Endothelial cell (in vitro differentiated cells): ENCODE measurements around the gene ZNF511. TPM values are rescaled to one million over a fixed set of nuclear protein-coding genes. Genes with fewer than 3 reads are reported as not detected.

Source experiments
- DNase-seq: peaks from one replicate; pipeline ENCODE4 v3.0.0; 2021; ENCODE audit warnings: low spot score
- H3K27ac Mint-ChIP-seq: one replicate; pipeline ENCODE4 v1.8.0; 2021; ENCODE audit warnings: mixed read lengths, inconsistent platforms; ENCODE audit not compliant: unreplicated experiment
- H3K27me3 Mint-ChIP-seq: one replicate; pipeline ENCODE4 v1.8.0; 2021; ENCODE audit warnings: mild to moderate bottlenecking, moderate library complexity, mixed read lengths, inconsistent platforms; ENCODE audit not compliant: unreplicated experiment
- H3K36me3 Mint-ChIP-seq: one replicate; pipeline ENCODE4 v1.8.0; 2021; ENCODE audit warnings: mild to moderate bottlenecking, low read depth, mixed read lengths, inconsistent platforms; ENCODE audit not compliant: unreplicated experiment
- H3K4me1 Mint-ChIP-seq: one replicate; pipeline ENCODE4 v1.8.0; 2021; ENCODE audit warnings: mild to moderate bottlenecking, mixed read lengths, inconsistent platforms; ENCODE audit not compliant: unreplicated experiment
- H3K4me3 Mint-ChIP-seq: one replicate; pipeline ENCODE4 v1.8.0; 2021; ENCODE audit warnings: mild to moderate bottlenecking, mixed read lengths, inconsistent platforms; ENCODE audit not compliant: unreplicated experiment
- H3K9me3 Mint-ChIP-seq: one replicate; pipeline ENCODE4 v1.8.0; 2021; ENCODE audit warnings: mixed read lengths, inconsistent platforms; ENCODE audit not compliant: unreplicated experiment
- total RNA-seq: library from RNA; stranded (reverse); fragmentation: NEBNext Ultra II Directional; extraction: Animal tissue kit (Norgen Biotek cat#: 25700); gene quantifications from one replicate; pipeline ENCODE4 v1.2.1, GENCODE V29; 2021; ENCODE audit not compliant: unreplicated experiment
- TF ChIP-seq, protein P1 (sequence below): fragments of 200-600 bp; sonication (generic); IDR thresholded peaks from one replicate; pipeline ENCODE4 v1.5.0; 2021; ENCODE audit warnings: antibody characterized with exemption; ENCODE audit not compliant: unreplicated experiment

Gene ZNF511
- total RNA-seq, 1 donor from 2014 or later = 18.6 TPM

DNA sequence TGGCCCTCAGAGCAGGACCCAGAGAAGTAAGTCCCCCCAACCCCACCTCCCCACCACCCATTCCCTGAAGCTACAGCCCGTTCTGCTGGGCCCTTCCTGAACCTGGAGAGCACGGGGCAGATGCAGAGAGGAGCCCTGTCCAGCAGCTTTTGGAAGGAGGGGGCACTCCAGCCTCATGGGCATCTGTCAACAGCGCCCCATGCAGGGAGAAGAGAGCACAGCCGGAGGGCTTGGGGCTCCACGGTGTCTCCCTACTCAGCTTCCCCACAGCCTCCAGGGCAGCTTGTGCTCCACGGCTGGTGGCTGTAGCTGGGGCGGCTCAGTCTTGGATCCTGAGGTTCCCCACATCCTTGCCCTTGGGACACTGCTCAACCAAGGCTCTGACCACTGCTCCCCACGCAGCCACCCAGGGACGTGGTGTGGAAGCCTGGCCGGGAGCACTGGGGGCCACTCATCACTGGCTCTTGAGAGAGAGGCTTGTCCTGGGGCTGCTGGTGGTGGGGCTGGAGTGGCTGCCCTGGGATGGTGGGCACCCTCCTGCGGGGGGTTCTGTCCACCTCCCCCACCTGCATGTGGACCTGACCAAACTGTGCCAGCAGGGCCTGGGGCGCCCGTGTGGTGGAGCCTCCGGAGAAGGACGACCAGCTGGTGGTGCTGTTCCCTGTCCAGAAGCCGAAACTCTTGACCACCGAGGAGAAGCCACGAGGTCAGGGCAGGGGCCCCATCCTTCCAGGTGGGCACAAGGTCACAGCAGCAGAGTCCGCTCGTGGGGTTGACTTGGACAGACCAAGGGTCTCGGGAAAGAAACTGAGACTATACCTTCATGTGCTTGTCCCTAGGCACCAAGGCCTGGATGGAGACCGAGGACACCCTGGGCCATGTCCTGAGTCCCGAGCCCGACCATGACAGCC, 42.9 kb downstream of the ZNF511 start:
- no peaks in the 10 kb centered on the region for H3K36me3 Mint-ChIP-seq
- no peak overlapping the region for H3K4me3 Mint-ChIP-seq
- H3K9me3 Mint-ChIP-seq = no peaks in the 10 kb centered on the region
- TF ChIP-seq, protein P1, sequence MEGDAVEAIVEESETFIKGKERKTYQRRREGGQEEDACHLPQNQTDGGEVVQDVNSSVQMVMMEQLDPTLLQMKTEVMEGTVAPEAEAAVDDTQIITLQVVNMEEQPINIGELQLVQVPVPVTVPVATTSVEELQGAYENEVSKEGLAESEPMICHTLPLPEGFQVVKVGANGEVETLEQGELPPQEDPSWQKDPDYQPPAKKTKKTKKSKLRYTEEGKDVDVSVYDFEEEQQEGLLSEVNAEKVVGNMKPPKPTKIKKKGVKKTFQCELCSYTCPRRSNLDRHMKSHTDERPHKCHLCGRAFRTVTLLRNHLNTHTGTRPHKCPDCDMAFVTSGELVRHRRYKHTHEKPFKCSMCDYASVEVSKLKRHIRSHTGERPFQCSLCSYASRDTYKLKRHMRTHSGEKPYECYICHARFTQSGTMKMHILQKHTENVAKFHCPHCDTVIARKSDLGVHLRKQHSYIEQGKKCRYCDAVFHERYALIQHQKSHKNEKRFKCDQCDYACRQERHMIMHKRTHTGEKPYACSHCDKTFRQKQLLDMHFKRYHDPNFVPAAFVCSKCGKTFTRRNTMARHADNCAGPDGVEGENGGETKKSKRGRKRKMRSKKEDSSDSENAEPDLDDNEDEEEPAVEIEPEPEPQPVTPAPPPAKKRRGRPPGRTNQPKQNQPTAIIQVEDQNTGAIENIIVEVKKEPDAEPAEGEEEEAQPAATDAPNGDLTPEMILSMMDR = no peak
- H3K4me1 Mint-ChIP-seq = no peaks in the 10 kb centered on the region
- peaks cover 7% of the 10 kb centered on the region for H3K27me3 Mint-ChIP-seq
- DNase-seq = no peak
- H3K27ac Mint-ChIP-seq = no peak overlapping the region

DNA sequence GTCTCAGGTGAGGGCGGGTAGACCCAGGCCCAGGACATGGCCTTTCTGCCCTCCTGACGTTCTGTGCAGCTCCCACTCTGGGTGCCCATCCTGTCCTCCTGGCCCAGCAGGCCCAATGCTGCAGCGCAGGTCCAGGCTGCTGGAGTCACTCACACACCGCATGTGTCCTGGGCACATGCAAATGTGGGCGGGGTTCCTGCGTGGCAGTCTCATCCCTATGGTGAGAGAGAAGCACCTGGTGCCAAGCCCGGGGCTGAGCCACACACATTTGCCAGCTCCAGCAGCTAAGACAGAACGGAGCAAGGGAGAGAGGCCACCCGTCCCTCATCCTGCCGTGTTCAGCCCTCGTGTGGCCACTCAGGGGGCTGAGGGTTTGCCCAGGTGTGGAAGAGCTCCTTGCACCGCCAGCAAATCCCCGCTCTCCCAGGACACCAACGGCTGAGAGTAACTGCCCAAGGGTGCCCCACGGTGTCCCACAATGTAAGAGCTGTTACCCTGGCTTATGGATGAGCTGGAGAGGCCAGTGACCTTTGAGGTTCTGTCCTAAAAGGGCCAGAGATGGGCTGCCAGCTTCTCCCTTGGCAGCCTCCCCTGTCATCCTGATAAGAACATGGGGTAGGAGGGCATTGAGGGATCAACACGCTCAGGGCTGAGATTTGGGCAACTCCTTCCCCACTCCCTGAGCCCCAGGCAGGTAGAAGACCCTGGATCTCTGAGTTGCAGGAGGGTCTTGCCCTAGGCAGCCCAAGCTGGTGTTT, 44.7 kb downstream of the ZNF511 start:
- Mint-ChIP-seq H3K9me3 (no peaks in the 10 kb centered on the region), H3K36me3 (no peaks in the 10 kb centered on the region), H3K4me3 (no peak overlapping the region), H3K27me3 (peaks cover 7% of the 10 kb centered on the region), H3K27ac (no peak overlapping the region), H3K4me1 (no peaks in the 10 kb centered on the region)
- TF ChIP-seq, protein P1 = no peak
- no peak for DNase-seq

DNA sequence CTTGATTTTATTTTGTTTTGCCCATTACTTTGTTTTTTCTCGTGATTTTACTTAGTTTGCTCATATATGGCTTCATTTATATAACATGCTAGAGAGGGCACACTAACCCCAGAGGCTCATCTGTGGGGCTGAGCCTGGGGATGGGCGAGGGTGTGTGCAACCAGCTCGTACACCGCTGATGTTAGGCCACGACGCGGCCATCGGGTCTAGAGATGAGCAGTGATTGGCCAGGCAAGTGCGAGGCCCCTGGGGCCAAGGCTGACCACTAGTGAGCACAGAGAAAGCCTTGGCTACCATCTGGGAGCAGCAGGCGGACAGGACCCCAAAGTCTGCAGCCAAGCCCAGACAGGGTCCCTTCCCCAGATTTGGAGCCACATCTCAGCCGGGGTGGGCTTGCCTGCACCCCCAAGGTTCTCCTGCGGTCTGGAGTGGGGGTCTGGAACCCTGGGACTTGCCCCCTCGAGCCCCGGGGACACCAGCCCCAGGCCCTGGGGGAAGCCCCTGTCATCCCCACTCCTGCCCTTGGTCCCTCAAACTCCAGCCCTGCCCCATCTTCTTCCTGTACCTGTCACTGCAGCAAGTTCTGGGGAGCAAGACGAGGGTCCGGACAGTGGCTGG, 45.4 kb downstream of the ZNF511 start:
- Mint-ChIP-seq H3K4me1 (no peaks in the 10 kb centered on the region), H3K4me3 (no peak overlapping the region), H3K9me3 (no peaks in the 10 kb centered on the region), H3K27ac (peak overlapping the region; percentile 52), H3K36me3 (no peaks in the 10 kb centered on the region), H3K27me3 (peaks cover 7% of the 10 kb centered on the region)
- DNase-seq = no peak
- TF ChIP-seq, protein P1 = no peak

DNA sequence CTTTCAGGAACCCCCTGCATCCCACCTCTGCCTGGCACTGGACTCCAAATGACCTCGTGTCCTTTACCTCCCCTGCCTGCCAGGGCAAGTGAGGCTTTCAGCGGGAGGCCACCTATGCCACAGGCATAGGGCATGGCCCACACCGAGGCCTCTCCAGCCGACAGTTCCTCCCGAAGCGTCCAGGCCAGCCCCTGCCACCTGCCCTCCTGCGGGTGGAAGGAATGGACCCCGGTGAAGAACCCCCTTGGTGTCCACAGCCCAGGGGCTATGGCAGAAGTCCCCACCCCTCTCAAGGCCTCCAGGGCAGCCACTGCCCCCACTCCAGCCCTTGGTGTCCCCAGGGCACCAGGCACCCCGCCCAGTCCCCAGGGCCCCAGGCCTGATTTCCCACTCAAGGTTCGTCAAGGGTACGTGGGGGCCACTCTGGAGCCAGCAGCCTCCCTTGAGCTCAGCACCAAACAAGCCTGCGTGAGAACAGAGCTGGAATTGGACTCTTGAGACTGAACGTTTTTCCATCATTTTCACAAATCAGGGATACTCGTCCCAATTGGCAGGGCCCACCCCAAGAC, 46.0 kb downstream of the ZNF511 start:
- Mint-ChIP-seq H3K27ac (no peak overlapping the region), H3K27me3 (peaks cover 7% of the 10 kb centered on the region), H3K36me3 (no peaks in the 10 kb centered on the region), H3K4me1 (no peaks in the 10 kb centered on the region), H3K9me3 (no peaks in the 10 kb centered on the region), H3K4me3 (no peak overlapping the region)
- DNase-seq = no peak
- TF ChIP-seq, protein P1 = no peak
